Peyer's patch (tissue), 4 donors: ENCODE results near the gene EPS8. TPM values are rescaled to one million over a fixed set of nuclear protein-coding genes. Genes with fewer than 3 reads are reported as not detected.

Source experiments
- DNase-seq, 3 donors: peaks; one replicate each; pipeline ENCODE4 v3.0.0-alpha.2; 2017 to 2019
- H3K27ac ChIP-seq, 4 donors: fragments of 200-600 bp; sonication (generic); one replicate each; pipeline ENCODE4 v1.5.1; 2016 to 2019
- H3K27me3 ChIP-seq, 2 donors: fragments of 200-600 bp; sonication (generic); one replicate each; pipeline ENCODE4 v1.5.1; 2019
- H3K36me3 ChIP-seq, 3 donors: fragments of 200-600 bp; sonication (generic); one replicate each; pipeline ENCODE4 v1.5.1; 2016 to 2019
- H3K4me1 ChIP-seq, 4 donors: fragments of 200-600 bp; sonication (generic); one replicate each; pipeline ENCODE4 v1.5.1; 2016 to 2019
- H3K4me3 ChIP-seq, 4 donors: fragments of 200-600 bp; sonication (generic); 1 replicate in 3 of 4; 2 replicates in 1 of 4; pipeline ENCODE4 v1.5.1; 2016 to 2019; ENCODE audit warnings: mild to moderate bottlenecking in 1 of 4
- H3K9me3 ChIP-seq, 4 donors: fragments of 200-600 bp; sonication (generic); one replicate each; pipeline ENCODE4 v1.5.1; 2016 to 2019; ENCODE audit warnings: mild to moderate bottlenecking in 1 of 4
- CTCF ChIP-seq, 6 experiments: fragments of 450-650 bp in 4 of 6; fragments of 200-600 bp in 2 of 6; sonication (generic) in 1 of 6; IDR thresholded peaks; one replicate each; pipeline ENCODE4 v1.5.1; 2017 to 2019; ENCODE audit warnings: antibody characterized with exemption in 6 of 6, mild to moderate bottlenecking in 3 of 6, moderate library complexity in 1 of 6
- POLR2A ChIP-seq, 2 donors: fragments of 450-650 bp; IDR thresholded peaks; one replicate each; pipeline ENCODE4 v1.5.1; 2017; ENCODE audit warnings: antibody characterized with exemption in 2 of 2, mild to moderate bottlenecking in 2 of 2, moderate library complexity in 2 of 2
- small RNA-seq, 2 donors: library from RNA; depleted of rRNA; stranded (forward); fragments of <200 nt; gene quantifications; one replicate each; pipeline ENCODE3, GENCODE V24; 2016
- total RNA-seq, 4 donors: library from RNA; depleted of rRNA; stranded (reverse); fragments of >200 nt; gene quantifications; one replicate each; pipeline ENCODE4 v1.1.0, GENCODE V29; 2016

EPS8 gene
- total RNA-seq, 4 donors from 2014 or later: 57.8 to 168 (median 129) TPM

- H3K4me1 ChIP-seq: no peaks in the 10 kb centered on the region
These were observed 214.8 kb downstream of the EPS8 start for GRCh38 chr12:15574353-15574752.

More at GRCh38 chr12:15574353-15574752, 214.8 kb downstream of the EPS8 start:
- Histone ChIP-seq H3K36me3 (no peaks in the 10 kb centered on the region), H3K9me3 (no peaks in the 10 kb centered on the region), H3K27me3 (no peaks in the 10 kb centered on the region), H3K27ac (no peak overlapping the region), H3K4me3 (no peak overlapping the region)
- TF ChIP-seq POLR2A (IDR thresholded peaks at IDR 0.05) (no peak), CTCF (IDR thresholded peaks at IDR 0.05) (no peak)
- no peak for DNase-seq

Small RNAs within 50 kb of the gene (small RNA-seq; reads per million reads assigned to genes)
- gene RNU6-251P: 0 reads per million in 2 donors

Other genes starting within 250 kb of the EPS8 start
- 10 to 100 TPM; 26.5 to 38.8 (median 34.7) TPM for gene STRAP, start 93.0 kb upstream of the EPS8 start, total RNA-seq
- gene DERA, start 121.9 kb upstream of the EPS8 start, total RNA-seq: 100 to 1,000 TPM in 1 of 4 donors, 10 to 100 TPM in 3; 45.4 to 111 (median 78.9) TPM